Gastrocnemius medialis (tissue), 4 donors: ENCODE results near the gene CDK5RAP1. TPM values are rescaled to one million over a fixed set of nuclear protein-coding genes. Genes with fewer than 3 reads are reported as not detected.
A peak's percentile ranks its signal among the peaks of the same experiment; 100 is the strongest.

Experiments
- ATAC-seq, 2 donors: fragments of 150-250 bp; one replicate each; pipeline ENCODE4 v1.9.1; 2016
- DNase-seq, 2 donors: peaks; one replicate each; pipeline ENCODE4 v3.0.0-alpha.2; 2019
- H3K27ac ChIP-seq, 4 donors: fragments of 200-600 bp; sonication (generic); 1 replicate in 1 of 4; 2 replicates in 3 of 4; pipeline ENCODE4 v1.5.1; 2016 to 2018; ENCODE audit warnings: mild to moderate bottlenecking in 2 of 4, moderate library complexity in 1 of 4
- H3K27me3 ChIP-seq, 3 donors: fragments of 200-600 bp; sonication (generic) in 2 of 3; 1 replicate in 1 of 3; 2 replicates in 2 of 3; pipeline versions ENCODE4 v1.5.1 to v1.6.0; 2016 to 2019; ENCODE audit warnings: mild to moderate bottlenecking in 1 of 3, moderate library complexity in 1 of 3
- H3K36me3 ChIP-seq, 2 donors: fragments of 200-600 bp; sonication (generic) in 1 of 2; one replicate each; pipeline ENCODE4 v1.5.1; 2017 to 2018
- H3K4me1 ChIP-seq, 2 donors: fragments of 200-600 bp; sonication (generic) in 1 of 2; one replicate each; pipeline ENCODE4 v1.5.1; 2016 to 2017; ENCODE audit warnings: mild to moderate bottlenecking in 2 of 2
- H3K4me3 ChIP-seq, 4 donors: fragments of 200-600 bp; sonication (generic) in 3 of 4; 1 replicate in 1 of 4; 2 replicates in 3 of 4; pipeline ENCODE4 v1.5.1; 2016 to 2019; ENCODE audit warnings: mild to moderate bottlenecking in 2 of 4
- H3K9me3 ChIP-seq, 3 donors: fragments of 200-600 bp; sonication (generic) in 2 of 3; 1 replicate in 1 of 3; 2 replicates in 2 of 3; pipeline ENCODE4 v1.5.1; 2016 to 2019
- CTCF ChIP-seq, 5 experiments: fragments of 450-650 bp in 3 of 5; fragments of 200-600 bp in 2 of 5; sonication (generic) in 2 of 5; IDR thresholded peaks in 4 of 5; conservative IDR thresholded peaks in 1 of 5; 1 replicate in 4 of 5; 2 replicates in 1 of 5; pipeline ENCODE4 v1.5.1; 2016 to 2019; ENCODE audit warnings: antibody characterized with exemption in 5 of 5, mild to moderate bottlenecking in 3 of 5, moderate library complexity in 3 of 5
- POLR2A ChIP-seq, 2 donors: fragments of 450-650 bp; IDR thresholded peaks; one replicate each; pipeline ENCODE4 v1.6.1; 2017; ENCODE audit warnings: antibody characterized with exemption in 2 of 2, mild to moderate bottlenecking in 2 of 2, moderate library complexity in 2 of 2
- in situ Hi-C, 4 donors: fragments of 200-750 bp; cut with MboI; loops; one replicate each; pipeline versions ENCODE4 v1.15.0 to v1.8.0; 2017; ENCODE audit warnings: low sequenced_read_pairs in 4 of 4
- intact Hi-C: fragments of 100-400 bp; cut with DNase I; formaldehyde crosslinking; loops from one replicate; pipeline ENCODE4 v1.15.1; 2023; ENCODE audit warnings: low total_unique reads
- total RNA-seq, 4 donors: library from RNA; depleted of rRNA; stranded (reverse); fragments of >200 nt; gene quantifications; one replicate each; pipeline versions ENCODE4 v1.1.0 to v1.2.3, GENCODE V29; 2016

Gene CDK5RAP1
- total RNA-seq, 4 donors from 2014 or later, result 23.2 to 27.6 (median 25.8) TPM

- TF ChIP-seq CTCF (IDR thresholded peaks at IDR 0.05 in 4 of 5, conservative IDR thresholded peaks at IDR 0.05 in 1 of 5) (no peak), POLR2A (IDR thresholded peaks at IDR 0.05) (no peak)
- Histone ChIP-seq H3K27ac (peak overlapping the region; percentile 74 to 87 (median 82)), H3K4me3 (peak overlapping the region; percentile 86 to 95 (median 90)), H3K27me3 (no peaks in the 10 kb centered on the region), H3K36me3 (peaks cover 0 to under 1% of the 10 kb centered on the region in 2 donors), H3K9me3 (no peaks in the 10 kb centered on the region), H3K4me1 (peaks cover 27 to 34% of the 10 kb centered on the region in 2 donors)
- intact Hi-C loops, result loop anchor here (1.0 to 5.0 kb wide), 2 partner anchors 44 to 267 kb away; partner anchors contain the start of gene ACTL10
- ATAC-seq (peak; percentile 33 to 59), DNase-seq (no peak)
- in situ Hi-C loops, result loop anchor here in 1 of 4 donors (10.0 kb wide), 1 partner anchor 54 kb away; no protein-coding TSS in a partner anchor
Measured at GRCh38 chr20:33400812-33401183, 521 bp downstream of the CDK5RAP1 start.

GRCh38 chr20:33399924-33400323 lies 1.4 kb downstream of the CDK5RAP1 start:
- no peaks in the 10 kb centered on the region for H3K9me3 ChIP-seq
- no peaks in the 10 kb centered on the region for H3K27me3 ChIP-seq
- H3K4me3 ChIP-seq, result peak overlapping the region in 3 of 4 donors; percentile 88 to 95 (median 92)
- no peak for DNase-seq
- H3K27ac ChIP-seq, result peak overlapping the region in 2 of 4 donors; percentile 74 to 85
- TF ChIP-seq POLR2A (IDR thresholded peaks at IDR 0.05) (no peak), CTCF (IDR thresholded peaks at IDR 0.05 in 4 of 5, conservative IDR thresholded peaks at IDR 0.05 in 1 of 5) (no peak)
- in situ Hi-C loops, result loop anchor here in 1 of 4 donors (10.0 kb wide), 1 partner anchor 55 kb away; no protein-coding TSS in a partner anchor
- peaks cover 0 to 8% of the 10 kb centered on the region in 2 donors for H3K36me3 ChIP-seq
- peaks cover 27 to 34% of the 10 kb centered on the region in 2 donors for H3K4me1 ChIP-seq
- no peak for ATAC-seq
- intact Hi-C loops, result loop anchor here (5.0 kb wide), 1 partner anchor 267 kb away; the partner anchor contains the start of gene ACTL10

GRCh38 chr20:33394718-33395117 lies 6.6 kb downstream of the CDK5RAP1 start:
- no peaks in the 10 kb centered on the region for H3K27me3 ChIP-seq
- peaks cover 0 to 41% of the 10 kb centered on the region in 2 donors for H3K36me3 ChIP-seq
- TF ChIP-seq CTCF (IDR thresholded peaks at IDR 0.05 in 4 of 5, conservative IDR thresholded peaks at IDR 0.05 in 1 of 5) (no peak), POLR2A (IDR thresholded peaks at IDR 0.05) (no peak)
- DNase-seq (no peak), ATAC-seq (no peak)
- intact Hi-C loops, result no loop called here
- no peak overlapping the region for H3K4me3 ChIP-seq
- no peaks in the 10 kb centered on the region for H3K9me3 ChIP-seq
- peaks cover 13 to 14% of the 10 kb centered on the region in 2 donors for H3K4me1 ChIP-seq
- in situ Hi-C loops, result no loop called here
- no peak overlapping the region for H3K27ac ChIP-seq

- in situ Hi-C loops (no loop called here), intact Hi-C loops (no loop called here)
- TF ChIP-seq POLR2A (IDR thresholded peaks at IDR 0.05) (no peak), CTCF (IDR thresholded peaks at IDR 0.05 in 4 of 5, conservative IDR thresholded peaks at IDR 0.05 in 1 of 5) (no peak)
- Histone ChIP-seq H3K27me3 (no peaks in the 10 kb centered on the region), H3K4me3 (no peak overlapping the region), H3K27ac (peak overlapping the region in 3 of 4 donors; percentile 36 to 52 (median 36)), H3K4me1 (peaks cover 2 to 12% of the 10 kb centered on the region in 2 donors), H3K9me3 (no peaks in the 10 kb centered on the region), H3K36me3 (peaks cover 0 to 44% of the 10 kb centered on the region in 2 donors)
- DNase-seq, result no peak
- ATAC-seq, result peak; percentile 27 to 34
Measured at GRCh38 chr20:33393609-33394008, 7.7 kb downstream of the CDK5RAP1 start.
